Fibroblast of skin of left biceps (primary cell): ENCODE measurements around the gene OR1S1.
"Not testable (repeated sequence)": the region's sequence is repeated elsewhere in the genome, so short reads cannot be mapped to it uniquely, and the experiment has no call there.

ENCODE experiments used
- DNase-seq, 2 experiments: peaks; one replicate each; pipeline ENCODE4 v3.0.0-alpha.2; 2013; ENCODE audit warnings: low read depth in 2 of 2

The OR1S1 gene

DNA sequence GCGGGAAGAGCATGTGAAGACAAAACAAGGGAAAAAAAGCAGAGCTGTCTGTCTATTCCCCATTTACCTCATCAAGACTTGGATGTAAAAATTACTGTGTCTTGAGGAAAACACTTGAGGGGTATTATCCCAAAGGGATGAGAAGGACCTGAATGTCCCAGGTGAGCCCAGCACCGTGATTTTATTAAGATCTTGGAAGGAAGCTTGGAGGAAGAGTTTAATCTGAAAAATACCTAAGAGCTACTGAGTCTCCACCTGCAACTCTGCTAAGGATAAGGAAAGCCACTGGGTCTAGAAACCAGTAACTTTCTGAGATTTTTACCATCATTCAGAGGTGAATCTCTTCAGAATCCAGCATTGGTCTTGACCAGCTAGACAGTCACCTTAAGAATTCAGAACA, at the start of gene OR1S1:
TSS of gene OR1S1 (plus strand) at position 301 of the 400 bp plus-strand sequence.
- not testable (repeated sequence) for DNase-seq

DNA sequence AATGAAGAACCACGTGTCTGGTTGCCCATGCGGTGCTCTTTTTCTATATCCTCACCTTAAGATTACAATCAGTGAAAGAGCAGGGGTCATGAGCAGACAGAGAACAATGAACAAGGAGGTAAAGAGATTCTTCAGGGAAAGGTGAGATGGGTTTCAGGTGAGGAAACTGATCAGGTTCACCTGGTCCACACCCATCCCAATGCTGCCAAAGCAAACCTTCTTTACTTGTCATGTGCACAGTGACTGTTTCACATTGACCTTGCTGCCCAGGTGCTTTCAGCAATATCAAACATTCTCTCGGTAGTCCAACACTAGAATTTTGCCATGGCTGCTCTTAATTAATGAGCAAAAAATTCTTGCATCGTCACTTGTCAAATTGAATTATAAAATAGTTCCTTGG, 48.1 kb upstream of the OR1S1 start:
- DNase-seq: no peak

DNA sequence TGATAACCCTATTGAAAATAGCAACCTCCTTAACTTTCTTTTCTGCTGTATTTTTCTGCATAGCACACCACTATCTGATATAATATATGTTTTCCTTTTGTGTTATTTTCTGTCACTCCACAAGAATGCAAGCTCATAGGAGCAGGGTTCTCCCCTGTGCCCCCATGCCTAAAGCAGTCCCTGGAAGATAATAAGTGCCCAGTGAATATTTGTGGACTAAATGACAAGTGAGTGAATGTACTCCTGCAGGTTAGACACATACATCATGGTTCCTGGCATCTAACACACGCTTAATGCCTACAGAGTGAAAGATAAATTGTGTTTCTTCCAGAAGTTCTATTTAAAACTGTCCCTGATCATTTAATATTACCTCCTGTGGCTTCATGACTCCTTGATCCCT, 47.5 kb upstream of the OR1S1 start:
- DNase-seq: no peak

DNA sequence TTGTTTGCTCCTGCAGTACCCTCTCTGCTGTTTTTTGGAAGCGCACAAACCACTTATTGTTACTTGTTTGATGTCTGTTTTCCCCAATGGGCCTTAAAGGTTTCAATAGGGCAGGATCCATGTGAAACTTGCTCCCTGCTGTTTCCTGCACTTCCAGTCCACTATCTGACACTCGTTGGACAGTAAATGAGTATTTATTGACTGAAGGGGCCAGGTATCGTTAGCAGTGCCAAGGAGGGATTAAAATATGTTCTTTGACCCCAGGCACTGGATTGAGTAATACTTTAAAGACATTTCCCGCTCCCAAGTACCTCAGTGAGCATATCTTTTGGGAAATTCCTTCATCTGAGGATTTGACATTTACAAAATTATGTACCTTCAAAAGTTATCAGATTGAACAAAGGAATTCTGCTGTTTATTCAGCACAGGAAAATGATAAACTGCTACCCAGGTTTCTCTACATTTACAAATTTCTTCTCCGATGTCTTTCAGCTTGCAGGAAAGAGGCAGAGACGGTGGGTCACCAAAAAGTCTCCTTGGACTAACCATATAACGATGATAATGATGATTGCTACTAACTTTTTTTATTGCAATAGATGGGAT, 46.9 kb upstream of the OR1S1 start:
- DNase-seq: no peak

DNA sequence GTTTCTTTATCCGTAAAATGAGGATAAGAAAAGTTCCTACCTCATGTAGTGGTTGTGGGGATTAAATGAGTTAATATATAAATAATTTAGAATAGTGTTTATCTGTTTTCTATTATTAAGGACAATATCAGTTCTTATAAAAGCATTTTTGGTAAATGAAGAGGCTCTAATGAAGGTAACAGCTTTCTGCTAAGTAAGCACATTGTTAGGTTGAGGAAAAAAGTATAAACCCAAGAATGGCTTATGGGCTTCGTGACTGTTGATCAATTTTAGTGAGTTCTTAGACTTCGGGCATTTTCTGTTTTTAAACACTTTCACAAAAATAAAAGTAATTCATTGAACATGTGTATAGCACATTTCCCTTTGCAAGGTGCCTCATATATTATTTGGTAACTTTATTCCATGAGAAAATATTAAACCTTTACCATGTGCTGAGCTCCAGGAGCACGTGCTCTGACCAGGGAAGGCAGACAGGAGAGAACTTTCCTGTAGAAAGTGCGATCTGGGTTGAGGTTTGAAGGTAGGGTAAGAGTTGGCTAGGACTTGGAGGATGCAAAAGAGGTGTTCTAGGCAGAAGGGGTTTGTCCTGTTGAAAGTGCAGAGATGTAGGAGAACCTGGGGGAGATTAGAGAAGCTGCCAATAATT, 35.0 kb upstream of the OR1S1 start:
- DNase-seq: no peak

DNA sequence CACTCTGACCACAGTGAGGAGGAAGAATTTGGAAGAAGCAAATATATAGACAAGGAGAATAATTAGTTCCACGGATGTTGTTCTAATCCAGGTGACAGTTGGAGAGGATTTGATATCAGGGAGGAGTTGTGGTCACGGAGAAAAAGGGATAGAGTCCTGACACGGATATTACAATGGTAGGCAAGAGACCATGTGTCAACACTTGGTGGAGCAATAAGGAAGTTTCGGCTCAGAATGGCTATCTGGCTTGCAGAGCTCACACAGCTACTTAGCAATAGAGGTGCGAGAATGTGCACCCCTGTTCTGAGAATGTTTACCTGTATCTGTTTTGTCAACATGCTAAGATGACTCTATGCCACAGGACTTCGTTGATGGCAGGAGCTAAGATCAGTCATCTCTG, 34.1 kb upstream of the OR1S1 start:
- no peak for DNase-seq

DNA sequence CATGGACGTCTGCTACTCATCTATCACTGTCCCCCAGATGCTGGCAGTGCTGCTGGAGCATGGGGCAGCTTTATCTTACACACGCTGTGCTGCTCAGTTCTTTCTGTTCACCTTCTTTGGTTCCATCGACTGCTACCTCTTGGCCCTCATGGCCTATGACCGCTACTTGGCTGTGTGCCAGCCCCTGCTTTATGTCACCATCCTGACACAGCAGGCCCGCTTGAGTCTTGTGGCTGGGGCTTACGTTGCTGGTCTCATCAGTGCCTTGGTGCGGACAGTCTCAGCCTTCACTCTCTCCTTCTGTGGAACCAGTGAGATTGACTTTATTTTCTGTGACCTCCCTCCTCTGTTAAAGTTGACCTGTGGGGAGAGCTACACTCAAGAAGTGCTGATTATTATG, 32.9 kb upstream of the OR1S1 start:
- DNase-seq: no peak

DNA sequence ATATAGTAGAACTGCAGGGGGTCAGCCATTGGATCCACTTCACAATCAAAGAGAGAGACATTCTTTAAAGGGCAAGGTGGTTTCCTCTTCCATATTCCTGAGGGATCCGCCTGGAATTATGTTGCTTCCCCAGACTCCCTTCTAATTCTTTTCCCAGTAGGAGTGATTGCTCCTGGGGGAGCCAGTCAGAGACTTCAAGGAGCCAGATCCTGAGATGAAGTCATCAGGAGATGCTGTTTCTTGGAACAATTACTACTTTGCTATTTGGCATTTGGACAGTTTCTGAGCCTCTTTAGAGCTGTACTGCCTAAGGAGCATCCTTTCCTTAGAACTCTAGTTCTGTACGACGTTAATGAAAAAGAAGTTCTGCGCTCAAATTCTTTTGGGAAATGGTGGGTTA, 25.6 kb upstream of the OR1S1 start:
- no peak for DNase-seq

DNA sequence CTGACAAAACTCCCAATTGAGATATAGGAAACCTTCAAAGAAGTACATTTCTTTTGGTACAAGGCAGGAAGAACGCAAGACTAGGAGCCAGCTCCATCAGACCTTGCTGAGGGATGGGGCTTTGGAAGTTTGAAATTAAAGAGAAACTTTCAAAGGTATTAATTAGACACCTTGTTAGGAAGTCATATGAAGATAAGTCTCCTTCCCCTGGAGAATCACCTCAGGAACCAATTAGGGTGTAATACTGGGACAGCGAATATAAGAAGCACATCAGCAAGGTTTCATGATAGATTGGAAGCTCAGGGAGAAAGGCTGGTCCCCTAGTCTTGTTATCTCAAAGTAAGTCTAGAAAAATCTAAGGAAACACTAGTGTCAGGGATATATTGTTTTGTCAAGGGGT, 23.8 kb upstream of the OR1S1 start, which contains the start of gene OR9Q2:
TSS of gene OR9Q2 (plus strand) at position 301 of the 400 bp plus-strand sequence. CDS start 1,421 bp downstream, outside the sequence.
- DNase-seq: no peak

DNA sequence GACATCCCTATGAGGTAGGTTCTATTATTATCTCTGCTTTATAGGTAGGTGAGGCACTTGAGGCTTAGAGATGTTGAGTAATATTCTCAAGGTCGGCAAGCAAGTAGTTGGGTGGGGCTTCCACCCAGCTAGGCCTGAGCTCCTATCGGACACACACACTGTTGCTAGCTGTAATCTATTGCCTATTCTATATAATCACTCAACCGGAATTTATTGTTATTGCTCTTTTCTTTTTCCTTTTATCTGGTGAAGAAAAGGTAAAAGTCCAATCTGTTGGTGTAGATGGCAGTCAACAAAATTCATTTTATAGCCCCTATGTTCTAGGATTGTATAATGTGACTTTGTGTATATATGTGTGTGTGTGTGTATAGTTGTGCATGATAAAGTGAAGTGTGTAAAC, 20.3 kb upstream of the OR1S1 start:
- no peak for DNase-seq

DNA sequence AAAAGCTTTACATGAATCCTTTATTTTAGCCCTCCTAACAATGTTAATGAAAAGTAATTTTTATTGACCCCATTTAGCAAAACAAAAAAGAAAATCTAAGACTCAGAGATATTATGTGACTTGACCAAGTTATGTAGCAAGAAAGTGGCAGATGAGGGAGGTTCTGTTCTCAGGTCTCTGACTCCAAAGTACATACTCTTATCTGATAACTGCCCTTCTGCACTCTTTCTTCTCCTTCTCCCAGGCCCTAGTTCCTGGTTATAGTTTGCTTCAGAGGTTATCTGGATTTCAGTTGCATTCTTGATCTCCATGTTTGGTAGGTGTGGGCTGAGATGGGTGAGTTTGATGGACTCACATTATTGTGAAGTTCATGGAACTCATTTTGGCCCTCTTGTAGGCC, 19.1 kb upstream of the OR1S1 start:
- no peak for DNase-seq

DNA sequence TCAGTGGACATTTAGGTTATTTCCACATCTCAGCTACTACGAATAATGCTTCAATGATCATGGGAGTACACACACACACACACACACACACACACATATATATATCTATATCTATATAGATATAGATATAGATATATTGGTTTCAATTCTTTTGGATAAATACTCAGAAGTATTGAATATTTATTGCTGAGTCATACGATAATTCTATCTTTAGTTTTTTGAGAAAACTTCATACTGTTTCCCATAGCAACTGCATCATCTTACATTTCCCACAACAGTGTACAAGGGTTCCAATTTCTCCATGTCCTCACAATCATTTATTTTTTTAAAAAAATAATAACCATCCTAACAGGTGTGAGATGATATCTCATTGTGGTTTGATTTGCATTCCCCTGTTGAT, 16.6 kb upstream of the OR1S1 start:
- DNase-seq: no peak

DNA sequence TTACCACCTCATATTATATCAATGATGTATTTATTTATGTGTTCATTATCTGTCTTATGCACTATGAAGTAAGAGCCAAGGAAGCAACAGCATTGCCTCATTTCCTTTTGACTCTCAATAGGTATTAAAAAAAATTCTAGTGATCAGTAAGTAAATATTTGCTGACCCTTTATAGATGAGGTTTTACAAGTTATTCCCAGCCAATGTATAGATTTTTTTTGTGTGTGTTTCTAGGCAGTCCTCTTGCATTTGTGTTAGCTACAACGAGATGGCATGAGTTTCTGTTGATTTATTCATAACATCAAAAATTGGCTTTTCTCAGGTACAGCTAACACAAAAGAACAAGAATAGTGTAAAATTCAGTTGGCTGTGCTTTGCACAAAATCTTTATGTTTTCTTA, 13.2 kb upstream of the OR1S1 start:
- DNase-seq: no peak

DNA sequence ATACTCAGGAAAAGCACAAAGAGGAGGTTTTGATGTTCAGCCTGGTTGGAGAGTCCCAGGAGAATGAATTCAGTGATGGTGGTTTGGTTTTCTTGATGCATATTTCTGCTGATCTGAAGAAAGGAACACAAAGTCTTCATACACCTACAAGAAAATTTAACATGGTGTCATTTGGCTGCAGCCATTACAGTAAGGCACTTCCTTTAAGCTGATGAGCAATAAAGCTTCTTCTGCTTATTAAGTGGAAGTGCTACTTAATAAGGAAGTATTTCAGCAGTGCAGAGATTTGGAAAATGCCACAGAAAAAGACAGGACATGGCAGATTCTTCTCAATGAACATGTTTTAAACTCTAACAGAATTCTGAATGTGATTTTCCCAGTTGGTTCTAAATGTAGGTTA, 8.5 kb upstream of the OR1S1 start, which contains the start of gene OR1S2:
TSS of gene OR1S2 (minus strand) at position 101 of the 400 bp plus-strand sequence. CDS start at position 101, 0 bp downstream.
- DNase-seq: no peak

DNA sequence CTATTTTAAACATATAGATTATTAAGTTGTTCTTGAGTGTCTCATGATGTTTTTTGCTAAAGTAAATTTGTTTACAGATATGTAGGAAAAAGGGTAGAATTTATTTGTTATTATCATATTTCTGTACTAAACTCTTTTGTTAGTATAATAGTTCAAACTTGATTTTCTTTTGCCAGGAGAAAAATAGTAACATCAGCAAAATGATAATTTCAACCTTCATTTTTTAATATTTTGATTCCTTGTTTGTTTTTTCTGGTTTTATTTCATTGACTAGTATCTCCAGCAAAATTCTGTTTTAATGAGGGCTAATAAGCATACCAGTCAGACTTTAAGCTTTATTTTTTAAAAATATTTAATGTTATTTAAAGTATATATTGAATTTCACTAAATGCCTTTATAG, 4.0 kb downstream of the OR1S1 start:
- no peak for DNase-seq

DNA sequence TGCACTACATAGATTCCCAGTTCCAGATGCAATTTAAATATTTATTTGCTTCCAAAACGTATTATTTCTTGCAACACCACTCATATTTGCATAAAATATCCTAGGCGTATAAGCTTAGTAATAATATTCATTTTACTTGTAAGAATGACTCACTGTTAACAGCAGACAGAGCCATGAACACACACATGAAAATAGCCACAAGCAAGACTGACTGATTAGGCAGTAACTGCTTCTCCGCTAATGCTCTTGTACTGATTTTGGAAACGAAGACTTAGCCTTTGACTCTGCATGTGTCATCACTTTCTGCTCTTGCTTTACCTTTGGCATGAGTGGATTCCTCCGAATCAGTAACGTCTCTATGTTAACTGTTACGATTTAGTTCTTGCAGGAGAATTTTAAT, 10.2 kb downstream of the OR1S1 start:
- no peak for DNase-seq

DNA sequence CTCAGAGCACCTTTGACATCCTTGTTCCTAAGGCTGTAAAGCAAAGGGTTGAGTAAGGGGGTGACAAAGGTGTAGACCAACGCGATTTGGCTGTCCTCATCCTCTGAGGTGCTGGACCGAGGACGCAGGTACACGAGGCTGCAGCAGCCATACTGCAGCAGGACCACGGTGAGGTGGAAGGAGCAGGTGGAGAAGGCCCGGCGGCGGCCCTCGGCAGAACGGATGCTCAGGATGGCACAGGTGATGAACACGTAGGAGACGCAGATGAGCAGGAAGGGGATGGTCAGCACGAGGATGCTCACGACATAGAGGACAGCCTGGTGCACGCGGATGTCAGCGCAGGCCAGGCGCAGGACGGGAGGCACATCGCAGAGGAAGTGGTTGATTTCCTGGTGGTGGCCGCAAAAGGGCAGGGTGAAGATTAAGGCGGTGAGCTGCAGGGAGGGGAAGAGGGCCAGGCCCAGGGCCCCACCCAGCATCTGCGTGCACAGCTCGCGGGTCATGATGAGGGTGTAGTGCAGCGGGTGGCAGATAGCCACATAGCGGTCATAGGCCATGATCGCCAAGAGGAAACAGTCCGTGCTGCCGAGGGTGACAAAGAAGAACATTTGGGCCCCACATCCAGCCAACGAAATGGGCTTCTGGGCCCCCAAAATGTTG, 15.6 kb downstream of the OR1S1 start:
- DNase-seq: no peak

DNA sequence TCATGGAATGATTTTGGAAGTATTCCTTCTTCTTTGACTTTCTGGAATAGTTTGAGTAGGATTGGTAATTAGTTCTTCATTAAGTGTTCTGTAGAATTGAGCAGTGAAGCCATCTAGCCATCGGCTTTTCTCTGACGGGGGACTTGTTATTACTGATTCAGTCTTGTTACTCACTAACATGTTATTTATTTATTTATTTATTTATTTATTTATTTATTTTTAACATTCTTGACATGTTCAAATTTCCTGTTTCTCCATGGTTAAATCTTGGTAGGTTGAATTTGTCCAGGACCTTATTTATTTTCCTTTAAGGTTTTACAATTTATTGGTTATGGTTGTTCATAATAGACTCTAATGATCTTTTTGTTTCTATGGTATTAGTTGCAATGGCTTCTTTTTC, 31.4 kb downstream of the OR1S1 start:
- DNase-seq: no peak

DNA sequence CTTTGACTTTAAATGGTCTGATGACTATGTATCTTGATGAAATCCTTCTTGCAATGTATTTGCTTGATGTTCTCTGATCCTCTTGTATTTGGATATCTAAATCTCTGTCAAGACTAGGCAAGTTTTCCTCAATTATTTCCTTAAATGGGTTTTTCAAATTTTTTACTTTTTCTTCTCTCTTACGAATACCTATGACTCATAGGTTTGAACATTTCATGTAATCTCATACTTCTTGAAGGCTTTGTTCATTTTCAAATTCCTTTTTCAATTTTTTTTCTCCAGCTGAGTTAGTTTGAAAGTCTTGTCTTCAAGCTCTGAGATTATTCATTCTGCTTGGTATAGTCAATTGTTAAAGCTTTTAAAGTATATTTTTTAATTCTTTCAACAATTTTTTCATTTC, 42.4 kb downstream of the OR1S1 start:
- no peak for DNase-seq

DNA sequence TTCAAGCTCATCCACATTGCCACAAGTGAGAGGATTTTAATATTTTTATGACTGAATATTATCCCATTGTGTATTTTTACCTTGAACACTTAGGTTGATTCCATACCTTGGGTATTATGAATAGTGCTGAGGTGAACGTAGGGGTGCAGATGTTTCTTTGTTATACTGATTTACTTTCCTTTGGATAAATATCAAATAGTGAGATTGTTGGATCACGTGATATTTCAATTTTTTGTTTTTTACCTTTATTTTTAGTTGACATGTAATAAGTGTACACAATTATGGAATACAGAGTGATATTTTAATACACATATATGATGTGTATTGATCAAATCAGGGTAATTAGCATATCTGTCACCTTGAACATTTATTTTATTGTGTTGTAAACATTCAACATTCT, 47.5 kb downstream of the OR1S1 start:
- no peak for DNase-seq
